ENCODE data around the gene KAT2A. TPM values are rescaled to one million over a fixed set of nuclear protein-coding genes. Genes with fewer than 3 reads are reported as not detected.

Gene KAT2A
- total and polyA plus RNA-seq, 12 donors: 16.0 to 671 (median 57.3) TPM

- no peak for DNase-seq
- Histone ChIP-seq H3K27ac (no peak overlapping the region), H3K9me3 (replicated peaks in 1 of 3) (no peaks in the 10 kb centered on the region), H3K4me3 (no peak overlapping the region), H3K36me3 (replicated peaks in 1 of 2) (no peaks in the 10 kb centered on the region), H3K27me3 (no peaks in the 10 kb centered on the region), H3K4me1 (replicated peaks in 1 of 2) (no peaks in the 10 kb centered on the region)
- TF ChIP-seq CTCF (IDR thresholded peaks at IDR 0.05) (no peak), POLR2A (IDR thresholded peaks at IDR 0.05) (no peak)
- intact Hi-C loops (cut with DNase I): no loop called here
- WGBS, 4 donors: 89 to 98% (median 91%) methylated on average over 13 to 19 of the region's 19 CpGs
Observed at GRCh38 chr17:42166196-42166763, 45.1 kb upstream of the KAT2A start.

DNA sequence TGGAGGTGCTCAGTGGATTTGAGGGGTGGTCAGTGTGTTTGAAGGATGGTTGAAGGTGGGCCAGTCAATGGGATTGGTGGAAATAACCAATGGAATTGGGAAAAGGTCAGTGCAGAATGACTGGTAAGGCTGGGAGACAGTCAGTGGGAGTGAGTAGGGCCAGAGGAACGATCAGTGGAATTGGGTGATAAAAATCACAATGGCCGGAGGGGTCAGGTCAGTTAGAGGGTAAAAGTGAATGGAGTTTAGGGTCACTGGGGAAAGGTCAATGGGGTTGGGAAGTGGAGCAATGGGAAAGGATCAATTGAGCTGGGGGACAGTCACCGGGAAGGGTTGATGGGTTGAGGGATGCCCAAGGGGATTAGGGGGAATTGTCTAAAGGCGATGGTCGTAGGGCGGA is 44.6 kb upstream of the KAT2A start:
- TF ChIP-seq CTCF (IDR thresholded peaks at IDR 0.05) (no peak), POLR2A (IDR thresholded peaks at IDR 0.05) (no peak)
- no peaks in the 10 kb centered on the region for H3K36me3 ChIP-seq (replicated peaks in 1 of 2)
- WGBS, 4 donors: 86 to 95% (median 88%) methylated on average over 6 of the region's 6 CpGs

DNA sequence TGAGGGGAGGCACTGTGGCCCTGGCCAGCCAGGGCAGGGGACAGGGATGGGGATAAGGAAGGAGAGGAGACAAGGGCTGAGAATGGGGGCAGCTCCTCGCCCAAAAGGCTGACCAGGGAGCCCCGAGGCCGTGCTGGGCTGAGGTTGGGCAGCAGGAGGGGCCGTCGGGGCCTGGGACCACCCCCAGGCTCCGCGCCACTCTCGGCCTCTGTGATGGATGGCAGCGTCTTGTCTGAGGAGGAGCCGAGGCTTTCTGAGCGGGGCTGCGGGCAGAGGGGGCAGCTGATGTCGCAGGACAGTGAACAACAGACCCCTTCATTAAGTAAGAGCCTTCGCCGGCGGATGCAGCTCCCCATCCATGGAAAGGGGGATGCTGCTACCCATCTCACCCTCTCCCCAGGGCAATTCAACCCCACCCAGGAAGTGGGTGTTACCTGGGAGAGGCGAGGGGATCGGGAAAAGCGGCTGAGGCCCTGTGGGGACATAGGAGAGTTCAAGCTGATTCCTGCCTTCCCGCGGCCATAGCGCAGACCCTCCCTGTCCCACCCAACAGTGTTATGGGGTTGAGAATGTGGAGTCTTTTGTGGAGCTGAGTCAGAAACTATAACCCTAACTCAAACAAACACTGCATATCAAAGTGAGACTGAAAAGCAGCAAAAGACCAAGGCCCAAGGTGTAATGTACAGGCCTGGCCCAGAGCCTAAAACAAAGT is 42.7 kb upstream of the KAT2A start:
- Histone ChIP-seq H3K27ac (no peak overlapping the region), H3K27me3 (no peaks in the 10 kb centered on the region), H3K36me3 (replicated peaks in 1 of 2) (no peaks in the 10 kb centered on the region), H3K9me3 (replicated peaks in 1 of 3) (no peaks in the 10 kb centered on the region), H3K4me3 (no peak overlapping the region), H3K4me1 (replicated peaks in 1 of 2) (no peaks in the 10 kb centered on the region)
- no peak for DNase-seq
- 56 to 61% (median 59%) methylated on average over 18 to 22 of the region's 22 CpGs for WGBS, 4 donors
- intact Hi-C loops (cut with DNase I): no loop called here
- TF ChIP-seq CTCF (IDR thresholded peaks at IDR 0.05): no peak
- no peak for TF ChIP-seq POLR2A (IDR thresholded peaks at IDR 0.05)

More for the DNA sequence above, 44.6 kb upstream of the KAT2A start:
- Histone ChIP-seq H3K27ac (no peak overlapping the region), H3K9me3 (replicated peaks in 1 of 3) (no peaks in the 10 kb centered on the region), H3K4me3 (no peak overlapping the region), H3K4me1 (replicated peaks in 1 of 2) (no peaks in the 10 kb centered on the region), H3K27me3 (no peaks in the 10 kb centered on the region)
- intact Hi-C loops (cut with DNase I): no loop called here
- no peak for DNase-seq

- intact Hi-C loops (cut with DNase I): no loop called here
- Histone ChIP-seq H3K36me3 (replicated peaks in 1 of 2) (no peaks in the 10 kb centered on the region), H3K4me3 (no peak overlapping the region), H3K27ac (no peak overlapping the region), H3K27me3 (no peaks in the 10 kb centered on the region), H3K4me1 (replicated peaks in 1 of 2) (no peaks in the 10 kb centered on the region), H3K9me3 (replicated peaks in 1 of 3) (no peaks in the 10 kb centered on the region)
- peak in 4 of 6 experiments; percentile 13 to 37 (median 28) for TF ChIP-seq CTCF (IDR thresholded peaks at IDR 0.05)
- TF ChIP-seq POLR2A (IDR thresholded peaks at IDR 0.05): no peak
- WGBS, 4 donors: 58 to 65% (median 63%) methylated on average over 8 of the region's 8 CpGs
- DNase-seq: no peak
Observed at GRCh38 chr17:42163113-42163512, 41.9 kb upstream of the KAT2A start.

Measured in adrenal gland (tissue), 12 donors.